Measurements from ENCODE around the gene DSTN.

- no peak for TF ChIP-seq CTCF (conservative IDR thresholded peaks at IDR 0.05; ENCODE audit: low read length)
- TF ChIP-seq EZH2phosphoT487 (IDR thresholded peaks at IDR 0.05; ENCODE audit: borderline replicate concordance, low read depth, low read length), result no peak
Observed at GRCh38 chr20:17614176-17614811, 44.4 kb downstream of the DSTN start.

Data from OCI-LY7 (cell line).